Thoracic aorta (tissue), 2 donors: ENCODE results near the gene RSPH1. TPM values are rescaled to one million over a fixed set of nuclear protein-coding genes. Genes with fewer than 3 reads are reported as not detected.
A peak's percentile ranks its signal among the peaks of the same experiment; 100 is the strongest.

ENCODE experiments used
- ATAC-seq: fragments of 150-250 bp; one replicate; pipeline ENCODE4 v1.8.0; 2017; ENCODE audit warnings: low read depth; ENCODE audit not compliant: insufficient number of reproducible peaks, low FRiP score
- DNase-seq: peaks from one replicate; pipeline ENCODE4 v3.0.0-alpha.2; 2020; ENCODE audit warnings: low spot score
- H3K27ac ChIP-seq, 2 donors: fragments of 200-600 bp; sonication (generic); 1 replicate in 1 of 2; 2 replicates in 1 of 2; pipeline ENCODE4 v1.5.1; 2016; ENCODE audit warnings: mild to moderate bottlenecking in 2 of 2, moderate library complexity in 2 of 2
- H3K27me3 ChIP-seq: fragments of 200-600 bp; sonication (generic); replicated peaks from 2 replicates; pipeline ENCODE4 v1.6.0; 2016; ENCODE audit warnings: mild to moderate bottlenecking; ENCODE audit not compliant: insufficient read depth
- H3K36me3 ChIP-seq: fragments of 200-600 bp; sonication (generic); one replicate; pipeline ENCODE4 v1.5.1; 2016
- H3K4me1 ChIP-seq, 2 donors: fragments of 200-600 bp; sonication (generic); 1 replicate in 1 of 2; 2 replicates in 1 of 2; pipeline versions ENCODE4 v1.5.1 to v1.6.0; 2016; ENCODE audit warnings: low read depth in 2 of 2, mild to moderate bottlenecking in 1 of 2; ENCODE audit not compliant: control insufficient read depth in 1 of 2
- H3K4me3 ChIP-seq: fragments of 200-600 bp; sonication (generic); 2 replicates; pipeline ENCODE4 v1.5.1; 2016; ENCODE audit warnings: mild to moderate bottlenecking
- H3K9me3 ChIP-seq: fragments of 200-600 bp; sonication (generic); 2 replicates; pipeline ENCODE4 v1.5.1; 2016
- total RNA-seq, 2 donors: library from RNA; depleted of rRNA; stranded (reverse); fragments of >200 nt; gene quantifications; one replicate each; pipeline versions ENCODE4 v1.1.0 to v1.2.3, GENCODE V29; 2016
- TF ChIP-seq, protein P1 (sequence below): fragments of 200-600 bp; sonication (generic); IDR thresholded peaks from one replicate; pipeline ENCODE4 v1.5.1; 2019; ENCODE audit warnings: antibody characterized with exemption

RSPH1 gene
- total RNA-seq, 2 donors from 2014 or later = 0.27 TPM; not detected in 1

DNA sequence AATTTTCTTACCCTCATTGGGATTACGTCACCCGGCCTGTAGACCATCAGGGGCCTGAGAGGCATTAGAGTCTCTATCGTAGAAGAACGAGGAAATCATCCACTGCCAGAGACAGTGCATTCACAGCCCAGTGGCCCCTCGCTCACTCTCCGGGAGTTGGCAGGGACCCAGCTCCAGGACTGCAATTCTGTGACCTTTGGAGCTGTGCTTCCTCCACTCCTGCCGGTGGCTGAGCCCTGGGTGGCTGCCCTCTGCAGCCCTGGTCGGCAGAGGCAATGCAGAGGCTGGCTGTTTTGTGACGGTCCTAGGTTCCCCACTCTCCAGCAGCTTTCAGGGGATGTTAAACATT lies 30.3 kb upstream of the RSPH1 start:
- Histone ChIP-seq H3K9me3 (no peaks in the 10 kb centered on the region), H3K4me3 (no peak overlapping the region), H3K4me1 (peaks cover 0 to 16% of the 10 kb centered on the region in 2 donors), H3K36me3 (no peaks in the 10 kb centered on the region), H3K27ac (no peak overlapping the region), H3K27me3 (no peaks in the 10 kb centered on the region)
- DNase-seq (no peak), ATAC-seq (no peak)
- TF ChIP-seq, protein P1, sequence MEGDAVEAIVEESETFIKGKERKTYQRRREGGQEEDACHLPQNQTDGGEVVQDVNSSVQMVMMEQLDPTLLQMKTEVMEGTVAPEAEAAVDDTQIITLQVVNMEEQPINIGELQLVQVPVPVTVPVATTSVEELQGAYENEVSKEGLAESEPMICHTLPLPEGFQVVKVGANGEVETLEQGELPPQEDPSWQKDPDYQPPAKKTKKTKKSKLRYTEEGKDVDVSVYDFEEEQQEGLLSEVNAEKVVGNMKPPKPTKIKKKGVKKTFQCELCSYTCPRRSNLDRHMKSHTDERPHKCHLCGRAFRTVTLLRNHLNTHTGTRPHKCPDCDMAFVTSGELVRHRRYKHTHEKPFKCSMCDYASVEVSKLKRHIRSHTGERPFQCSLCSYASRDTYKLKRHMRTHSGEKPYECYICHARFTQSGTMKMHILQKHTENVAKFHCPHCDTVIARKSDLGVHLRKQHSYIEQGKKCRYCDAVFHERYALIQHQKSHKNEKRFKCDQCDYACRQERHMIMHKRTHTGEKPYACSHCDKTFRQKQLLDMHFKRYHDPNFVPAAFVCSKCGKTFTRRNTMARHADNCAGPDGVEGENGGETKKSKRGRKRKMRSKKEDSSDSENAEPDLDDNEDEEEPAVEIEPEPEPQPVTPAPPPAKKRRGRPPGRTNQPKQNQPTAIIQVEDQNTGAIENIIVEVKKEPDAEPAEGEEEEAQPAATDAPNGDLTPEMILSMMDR = no peak

DNA sequence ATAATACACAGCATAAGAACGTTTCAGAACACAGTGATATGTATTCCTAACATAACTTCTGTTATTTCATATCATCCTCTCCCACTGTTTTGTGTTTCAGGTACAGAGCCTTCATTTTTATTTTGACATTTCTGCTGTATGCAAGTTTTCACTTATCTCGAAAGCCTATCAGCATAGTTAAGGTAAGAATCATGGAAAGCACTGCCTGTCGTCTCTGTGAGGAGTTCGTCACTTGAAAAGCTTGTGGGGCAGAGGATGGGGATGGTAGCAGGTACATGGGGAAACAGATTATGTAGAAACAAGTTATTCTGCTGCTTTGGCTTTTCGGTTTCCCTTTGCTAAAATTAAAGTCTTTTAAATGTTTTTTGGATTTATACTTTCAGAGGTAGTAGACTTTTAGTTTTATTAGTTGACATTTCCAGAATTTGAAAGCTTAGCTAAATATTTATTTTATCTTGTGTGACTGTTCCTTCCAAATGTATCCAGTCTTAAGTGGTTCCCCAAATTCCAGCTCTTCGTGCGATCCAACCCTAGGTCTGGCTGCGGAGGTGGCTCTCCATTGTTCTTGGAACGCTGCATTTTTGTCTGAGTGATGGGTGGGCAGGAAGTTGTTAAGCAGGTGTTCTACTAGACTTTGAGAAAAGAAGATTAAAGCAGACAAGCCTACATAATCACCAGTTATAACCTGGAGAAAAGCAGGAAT lies 29.8 kb upstream of the RSPH1 start:
- H3K4me3 ChIP-seq = no peak overlapping the region
- DNase-seq = no peak
- no peaks in the 10 kb centered on the region for H3K36me3 ChIP-seq
- peaks cover 0 to 16% of the 10 kb centered on the region in 2 donors for H3K4me1 ChIP-seq
- no peaks in the 10 kb centered on the region for H3K27me3 ChIP-seq
- H3K27ac ChIP-seq = no peak overlapping the region
- ATAC-seq = no peak
- no peaks in the 10 kb centered on the region for H3K9me3 ChIP-seq
- TF ChIP-seq, protein P1 = no peak

DNA sequence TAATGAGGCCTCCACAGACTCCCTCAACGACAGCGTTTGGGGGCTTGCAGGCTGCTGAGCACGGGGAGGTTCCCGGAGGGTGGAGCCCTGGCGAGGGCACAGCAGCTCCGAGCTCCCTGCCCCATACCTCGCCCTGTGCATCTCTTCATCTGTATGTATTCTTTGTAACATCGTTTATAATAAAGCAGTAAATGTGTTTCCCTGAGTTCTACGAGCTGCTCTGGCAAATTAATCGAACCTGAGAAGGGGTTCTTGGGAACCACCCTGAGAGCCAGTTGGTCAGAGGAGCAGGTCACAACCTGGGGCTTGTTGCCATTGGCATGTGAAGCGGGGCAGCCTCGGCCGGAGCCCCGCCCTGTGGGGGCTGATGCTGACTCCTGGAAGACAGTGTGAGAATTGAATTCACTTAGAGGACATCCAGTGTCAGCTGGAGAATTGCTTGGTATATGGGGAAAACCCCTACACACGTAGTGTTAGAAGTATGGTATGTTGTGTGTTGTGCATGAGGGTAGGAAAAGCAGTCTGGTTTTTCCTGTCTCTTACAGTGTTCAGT lies 29.1 kb upstream of the RSPH1 start:
- Histone ChIP-seq H3K36me3 (no peaks in the 10 kb centered on the region), H3K27ac (peak overlapping the region in 1 of 2 donors; percentile 36), H3K27me3 (no peaks in the 10 kb centered on the region), H3K4me1 (peaks cover 0 to 16% of the 10 kb centered on the region in 2 donors), H3K9me3 (no peaks in the 10 kb centered on the region), H3K4me3 (peak overlapping the region; percentile 57)
- TF ChIP-seq, protein P1 = no peak
- DNase-seq (no peak), ATAC-seq (no peak)

DNA sequence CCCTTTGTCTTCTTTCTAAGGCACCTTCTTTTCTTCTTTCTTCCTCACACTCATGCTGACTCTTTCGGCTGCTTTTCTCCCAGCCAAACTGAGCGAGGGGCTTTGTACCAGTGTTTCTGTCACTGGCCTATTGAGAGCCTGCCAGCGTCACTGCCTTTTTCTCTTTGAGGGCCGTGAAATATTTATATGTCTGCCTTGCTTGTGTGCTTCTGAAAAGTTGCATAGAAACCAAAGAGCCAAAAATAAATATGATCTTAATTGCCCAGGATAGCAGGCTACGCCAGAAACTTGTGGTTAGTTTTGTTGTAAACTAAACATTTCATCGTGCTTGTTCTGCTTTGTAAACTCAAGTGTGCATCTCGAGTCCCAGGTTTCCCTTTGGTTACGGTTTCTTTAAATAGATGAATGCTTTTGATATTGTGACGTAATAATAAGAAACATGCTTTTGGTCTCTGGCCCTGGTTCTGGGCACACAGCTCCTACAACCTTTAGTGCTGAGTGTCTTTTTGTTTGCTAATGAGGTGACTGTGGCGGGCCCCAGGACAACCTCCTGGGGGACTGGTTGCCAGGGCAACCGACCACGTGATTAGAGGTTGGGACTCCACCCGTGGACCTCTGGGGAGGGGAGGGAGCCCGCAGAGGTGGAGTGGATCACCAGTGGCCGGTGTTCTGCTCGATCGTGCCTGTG lies 28.5 kb upstream of the RSPH1 start:
- Histone ChIP-seq H3K4me3 (peak overlapping the region; percentile 57), H3K9me3 (no peaks in the 10 kb centered on the region), H3K27me3 (no peaks in the 10 kb centered on the region), H3K36me3 (no peaks in the 10 kb centered on the region), H3K4me1 (peaks cover 0 to 16% of the 10 kb centered on the region in 2 donors), H3K27ac (peak overlapping the region; percentile 36 to 60)
- ATAC-seq (peak; percentile 68), DNase-seq (peak; percentile 41)
- TF ChIP-seq, protein P1 = no peak

DNA sequence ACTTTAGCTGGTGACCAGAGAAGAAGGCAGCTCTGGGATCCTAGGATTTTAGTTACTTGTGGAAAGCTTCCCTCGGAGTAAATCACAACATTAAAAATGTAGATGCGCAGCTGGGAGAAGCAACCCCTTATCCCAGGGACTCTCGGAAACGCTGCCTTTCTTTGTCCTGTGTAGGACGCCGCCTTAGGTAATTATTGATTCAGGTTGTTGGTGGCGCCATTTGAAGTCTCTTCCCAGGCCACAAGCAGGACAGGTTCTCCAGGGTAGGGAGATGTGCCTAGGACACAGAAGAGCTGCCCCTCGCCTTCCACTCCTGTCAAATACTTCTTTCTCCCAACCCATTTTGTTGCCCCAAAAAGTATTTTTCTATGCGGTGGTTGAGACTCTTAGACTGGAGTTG lies 27.9 kb upstream of the RSPH1 start:
- TF ChIP-seq, protein P1 = no peak
- Histone ChIP-seq H3K4me1 (peaks cover 0 to 16% of the 10 kb centered on the region in 2 donors), H3K36me3 (no peaks in the 10 kb centered on the region), H3K9me3 (no peaks in the 10 kb centered on the region), H3K27me3 (no peaks in the 10 kb centered on the region), H3K27ac (peak overlapping the region; percentile 36 to 60), H3K4me3 (peak overlapping the region; percentile 57)
- no peak for ATAC-seq
- DNase-seq = no peak
